ENCODE data around the gene WDR90. TPM values are rescaled to one million over a fixed set of nuclear protein-coding genes. Genes with fewer than 3 reads are reported as not detected.

The WDR90 gene
- total and polyA plus RNA-seq, 2 of the 13 experiments (the other 11 are each of a cell fraction or from before 2014, with no cell fraction given) = 14.9 to 28.9 TPM

DNA sequence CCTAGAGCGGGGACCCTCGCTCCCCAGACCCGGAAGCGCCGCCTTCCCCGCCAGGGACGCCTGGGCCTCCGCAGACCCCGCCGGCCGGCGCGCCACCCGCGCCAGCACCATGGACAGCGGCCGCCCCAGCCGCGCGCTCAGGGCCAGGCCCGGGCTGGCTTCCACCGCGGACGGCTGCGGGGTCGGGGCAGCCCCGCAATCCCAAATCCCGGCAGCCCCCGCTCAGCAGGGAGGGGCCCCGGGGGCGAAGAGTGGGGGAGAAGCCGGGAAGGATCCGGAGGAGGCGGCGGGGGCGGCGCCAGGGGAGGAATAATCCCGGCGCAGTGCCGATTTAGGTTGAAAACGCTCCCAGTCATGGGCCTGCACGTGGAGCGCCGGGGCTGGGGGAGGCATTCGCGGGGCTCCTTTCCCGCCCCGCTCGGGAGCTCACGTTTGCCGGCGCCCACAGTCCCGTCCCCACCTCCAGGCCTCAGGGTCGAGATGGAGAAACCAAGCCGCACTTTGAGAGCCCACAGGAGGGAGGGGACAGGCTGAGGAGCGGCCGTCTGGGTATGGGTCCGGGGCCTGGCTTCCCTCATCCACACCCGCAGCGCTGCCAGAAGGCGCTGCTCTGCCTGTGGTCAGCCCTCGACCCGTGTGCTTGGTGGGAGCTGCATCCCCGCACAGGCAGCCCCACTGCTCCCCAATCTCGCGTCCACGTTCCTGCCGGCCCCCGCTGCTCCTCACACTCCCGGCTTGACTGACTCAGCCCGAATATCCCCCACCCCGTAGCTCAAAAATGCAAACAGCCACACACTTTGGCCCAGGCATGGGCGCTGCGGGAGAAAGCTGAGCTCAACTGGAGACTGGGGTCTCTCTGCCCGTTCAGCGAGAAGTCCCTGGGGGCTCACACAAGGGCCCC lies 51.8 kb downstream of the WDR90 start (continued):
- TF ChIP-seq ZXDC (CRISPR knock-in tag; IDR thresholded peaks at IDR 0.05) (no peak), ZNF207 (IDR thresholded peaks at IDR 0.05; ENCODE audit: borderline replicate concordance) (no peak), ZNF276 (CRISPR knock-in tag; IDR thresholded peaks at IDR 0.05; ENCODE audit: low read depth) (peak; percentile 40; the same call in 1 of the 2 replicates), ZFP82 (CRISPR knock-in tag; IDR thresholded peaks at IDR 0.05; ENCODE audit: borderline replicate concordance) (no peak), ZFP36L1 (CRISPR knock-in tag; IDR thresholded peaks at IDR 0.05) (no peak), ZNF3 (CRISPR knock-in tag; IDR thresholded peaks at IDR 0.05) (no peak), ATF2 (CRISPR knock-in tag; IDR thresholded peaks at IDR 0.05) (peak; percentile 42; the same call in 1 of the 2 replicates), ZFAT (CRISPR knock-in tag; conservative IDR thresholded peaks at IDR 0.05) (no peak), HOXA9 (CRISPR knock-in tag; IDR thresholded peaks at IDR 0.05; ENCODE audit: borderline replicate concordance) (peak; percentile 54; the same call in 1 of the 2 replicates), NR2F1 (CRISPR knock-in tag; IDR thresholded peaks at IDR 0.05) (no peak), ZNF605 (CRISPR knock-in tag; IDR thresholded peaks at IDR 0.05) (no peak), SMYD3 (CRISPR knock-in tag; IDR thresholded peaks at IDR 0.05) (no peak), MED8 (CRISPR knock-in tag; IDR thresholded peaks at IDR 0.05; ENCODE audit: insufficient replicate concordance) (no peak), PRDM15 (CRISPR knock-in tag; IDR thresholded peaks at IDR 0.05) (peak; percentile 45; the same call in 1 of the 2 replicates), NCOA1 (CRISPR knock-in tag; IDR thresholded peaks at IDR 0.05) (no peak)
- TF ChIP-seq, protein P1, sequence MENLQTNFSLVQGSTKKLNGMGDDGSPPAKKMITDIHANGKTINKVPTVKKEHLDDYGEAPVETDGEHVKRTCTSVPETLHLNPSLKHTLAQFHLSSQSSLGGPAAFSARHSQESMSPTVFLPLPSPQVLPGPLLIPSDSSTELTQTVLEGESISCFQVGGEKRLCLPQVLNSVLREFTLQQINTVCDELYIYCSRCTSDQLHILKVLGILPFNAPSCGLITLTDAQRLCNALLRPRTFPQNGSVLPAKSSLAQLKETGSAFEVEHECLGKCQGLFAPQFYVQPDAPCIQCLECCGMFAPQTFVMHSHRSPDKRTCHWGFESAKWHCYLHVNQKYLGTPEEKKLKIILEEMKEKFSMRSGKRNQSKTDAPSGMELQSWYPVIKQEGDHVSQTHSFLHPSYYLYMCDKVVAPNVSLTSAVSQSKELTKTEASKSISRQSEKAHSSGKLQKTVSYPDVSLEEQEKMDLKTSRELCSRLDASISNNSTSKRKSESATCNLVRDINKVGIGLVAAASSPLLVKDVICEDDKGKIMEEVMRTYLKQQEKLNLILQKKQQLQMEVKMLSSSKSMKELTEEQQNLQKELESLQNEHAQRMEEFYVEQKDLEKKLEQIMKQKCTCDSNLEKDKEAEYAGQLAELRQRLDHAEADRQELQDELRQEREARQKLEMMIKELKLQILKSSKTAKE (CRISPR knock-in tag; IDR thresholded peaks at IDR 0.05; ENCODE audit: borderline replicate concordance) = no peak
